Gastrocnemius medialis (tissue), 4 donors: ENCODE measurements around the gene AMPH. TPM values are rescaled to one million over a fixed set of nuclear protein-coding genes. Genes with fewer than 3 reads are reported as not detected.
A peak's percentile ranks its signal among the peaks of the same experiment; 100 is the strongest.
"Not testable (repeated sequence)": the region's sequence is repeated elsewhere in the genome, so short reads cannot be mapped to it uniquely, and the experiment has no call there.

ENCODE experiments used
- ATAC-seq, 2 donors: fragments of 150-250 bp; one replicate each; pipeline ENCODE4 v1.9.1; 2016
- DNase-seq, 2 donors: peaks; one replicate each; pipeline ENCODE4 v3.0.0-alpha.2; 2019
- H3K27ac ChIP-seq, 4 donors: fragments of 200-600 bp; sonication (generic); 1 replicate in 1 of 4; 2 replicates in 3 of 4; pipeline ENCODE4 v1.5.1; 2016 to 2018; ENCODE audit warnings: mild to moderate bottlenecking in 2 of 4, moderate library complexity in 1 of 4
- H3K27me3 ChIP-seq, 3 donors: fragments of 200-600 bp; sonication (generic) in 2 of 3; 1 replicate in 1 of 3; 2 replicates in 2 of 3; pipeline versions ENCODE4 v1.5.1 to v1.6.0; 2016 to 2019; ENCODE audit warnings: mild to moderate bottlenecking in 1 of 3, moderate library complexity in 1 of 3
- H3K36me3 ChIP-seq, 2 donors: fragments of 200-600 bp; sonication (generic) in 1 of 2; one replicate each; pipeline ENCODE4 v1.5.1; 2017 to 2018
- H3K4me1 ChIP-seq, 2 donors: fragments of 200-600 bp; sonication (generic) in 1 of 2; one replicate each; pipeline ENCODE4 v1.5.1; 2016 to 2017; ENCODE audit warnings: mild to moderate bottlenecking in 2 of 2
- H3K4me3 ChIP-seq, 4 donors: fragments of 200-600 bp; sonication (generic) in 3 of 4; 1 replicate in 1 of 4; 2 replicates in 3 of 4; pipeline ENCODE4 v1.5.1; 2016 to 2019; ENCODE audit warnings: mild to moderate bottlenecking in 2 of 4
- H3K9me3 ChIP-seq, 3 donors: fragments of 200-600 bp; sonication (generic) in 2 of 3; 1 replicate in 1 of 3; 2 replicates in 2 of 3; pipeline ENCODE4 v1.5.1; 2016 to 2019
- CTCF ChIP-seq, 5 experiments: fragments of 450-650 bp in 3 of 5; fragments of 200-600 bp in 2 of 5; sonication (generic) in 2 of 5; IDR thresholded peaks in 4 of 5; conservative IDR thresholded peaks in 1 of 5; 1 replicate in 4 of 5; 2 replicates in 1 of 5; pipeline ENCODE4 v1.5.1; 2016 to 2019; ENCODE audit warnings: antibody characterized with exemption in 5 of 5, mild to moderate bottlenecking in 3 of 5, moderate library complexity in 3 of 5
- POLR2A ChIP-seq, 2 donors: fragments of 450-650 bp; IDR thresholded peaks; one replicate each; pipeline ENCODE4 v1.6.1; 2017; ENCODE audit warnings: antibody characterized with exemption in 2 of 2, mild to moderate bottlenecking in 2 of 2, moderate library complexity in 2 of 2
- in situ Hi-C, 4 donors: fragments of 200-750 bp; cut with MboI; loops; one replicate each; pipeline versions ENCODE4 v1.15.0 to v1.8.0; 2017; ENCODE audit warnings: low sequenced_read_pairs in 4 of 4
- intact Hi-C: fragments of 100-400 bp; cut with DNase I; formaldehyde crosslinking; loops from one replicate; pipeline ENCODE4 v1.15.1; 2023; ENCODE audit warnings: low total_unique reads
- total RNA-seq, 4 donors: library from RNA; depleted of rRNA; stranded (reverse); fragments of >200 nt; gene quantifications; one replicate each; pipeline versions ENCODE4 v1.1.0 to v1.2.3, GENCODE V29; 2016

The AMPH gene
- total RNA-seq, 4 donors from 2014 or later = 1.8 to 8.3 (median 5.2) TPM

GRCh38 chr7:38369816-38370493 lies 261.2 kb downstream of the AMPH start:
- Histone ChIP-seq H3K4me3 (peak overlapping the region in 3 of 4 donors; percentile 12 to 48 (median 24)), H3K27me3 (no peaks in the 10 kb centered on the region), H3K27ac (no peak overlapping the region), H3K9me3 (no peaks in the 10 kb centered on the region), H3K4me1 (peaks cover 0 to 3% of the 10 kb centered on the region in 2 donors), H3K36me3 (no peaks in the 10 kb centered on the region)
- DNase-seq (peak; percentile 37 to 60), ATAC-seq (peak; percentile 68 to 81)
- intact Hi-C loops (no loop called here), in situ Hi-C loops (no loop called here)
- TF ChIP-seq CTCF (IDR thresholded peaks at IDR 0.05 in 4 of 5, conservative IDR thresholded peaks at IDR 0.05 in 1 of 5) (peak; percentile 15 to 66 (median 39)), POLR2A (IDR thresholded peaks at IDR 0.05) (no peak)

- no peak overlapping the region for H3K27ac ChIP-seq
- H3K9me3 ChIP-seq = no peaks in the 10 kb centered on the region
- TF ChIP-seq CTCF (IDR thresholded peaks at IDR 0.05 in 4 of 5, conservative IDR thresholded peaks at IDR 0.05 in 1 of 5) (peak in 1 of 5 experiments; percentile 22), POLR2A (IDR thresholded peaks at IDR 0.05) (no peak)
- H3K4me3 ChIP-seq = no peak overlapping the region
- intact Hi-C loops (no loop called here), in situ Hi-C loops (no loop called here)
- H3K4me1 ChIP-seq = peaks cover 0 to 3% of the 10 kb centered on the region in 2 donors
- DNase-seq = peak in 1 of 2 donors; percentile 33
- ATAC-seq = no peak
- H3K27me3 ChIP-seq = no peaks in the 10 kb centered on the region
- H3K36me3 ChIP-seq = no peaks in the 10 kb centered on the region
Observed at GRCh38 chr7:38368191-38368605, 263.0 kb downstream of the AMPH start.

GRCh38 chr7:38367301-38367890 lies 263.8 kb downstream of the AMPH start:
- Histone ChIP-seq H3K4me1 (peaks cover 0 to 3% of the 10 kb centered on the region in 2 donors), H3K4me3 (no peak overlapping the region), H3K27me3 (no peaks in the 10 kb centered on the region), H3K27ac (no peak overlapping the region), H3K36me3 (no peaks in the 10 kb centered on the region), H3K9me3 (no peaks in the 10 kb centered on the region)
- intact Hi-C loops = no loop called here
- no peak for DNase-seq
- no peak for TF ChIP-seq CTCF (IDR thresholded peaks at IDR 0.05 in 4 of 5, conservative IDR thresholded peaks at IDR 0.05 in 1 of 5)
- TF ChIP-seq POLR2A (IDR thresholded peaks at IDR 0.05) = no peak
- no peak for ATAC-seq
- in situ Hi-C loops = no loop called here

- H3K27me3 ChIP-seq, in situ Hi-C loops, H3K4me1 ChIP-seq, H3K27ac ChIP-seq, H3K4me3 ChIP-seq, ATAC-seq, intact Hi-C loops, DNase-seq, H3K36me3 ChIP-seq, H3K9me3 ChIP-seq: not testable (repeated sequence)
Observed at GRCh38 chr7:38363379-38363778, 267.8 kb downstream of the AMPH start.

- H3K9me3 ChIP-seq, H3K4me3 ChIP-seq, ATAC-seq, in situ Hi-C loops, H3K4me1 ChIP-seq, DNase-seq, H3K27ac ChIP-seq, H3K36me3 ChIP-seq, intact Hi-C loops, H3K27me3 ChIP-seq: not testable (repeated sequence)
Observed at GRCh38 chr7:38362611-38363237, 268.4 kb downstream of the AMPH start.
